Ectodermal cell (in vitro differentiated cells): Measurements from ENCODE around the gene SMARCD2.

Experiments used
- H3K27ac ChIP-seq: 2 replicates; pipeline ENCODE4 v1.7.0; 2013; ENCODE audit warnings: mild to moderate bottlenecking, low read depth, low read length; ENCODE audit not compliant: insufficient read depth, poor library complexity, severe bottlenecking
- H3K27me3 ChIP-seq: 2 replicates; pipeline ENCODE4 v1.7.0; 2013; ENCODE audit warnings: mild to moderate bottlenecking, low read length; ENCODE audit not compliant: insufficient read depth, control insufficient read depth, poor library complexity, severe bottlenecking
- H3K36me3 ChIP-seq: one replicate; pipeline ENCODE4 v1.7.0; 2013; ENCODE audit warnings: low read length; ENCODE audit not compliant: control insufficient read depth, insufficient read depth
- H3K4me1 ChIP-seq: one replicate; pipeline ENCODE4 v1.7.0; 2013; ENCODE audit warnings: low read length; ENCODE audit not compliant: control insufficient read depth, insufficient read depth
- H3K4me3 ChIP-seq: 2 replicates; pipeline ENCODE4 v1.7.0; 2013; ENCODE audit warnings: low read depth, low read length, control low read depth; ENCODE audit not compliant: insufficient read depth
- H3K9me3 ChIP-seq: 2 replicates; pipeline ENCODE4 v1.7.0; 2013; ENCODE audit warnings: mild to moderate bottlenecking, low read length, moderate library complexity; ENCODE audit not compliant: control insufficient read depth
- WGBS, 2 experiments: methylation state at CpG; one replicate each; pipeline ENCODE4 v1.1.7; 2013; ENCODE audit warnings: missing lambda C conversion rate in 2 of 2; 5-methylcytosine and 5-hydroxymethylcytosine counted together

SMARCD2 gene

DNA sequence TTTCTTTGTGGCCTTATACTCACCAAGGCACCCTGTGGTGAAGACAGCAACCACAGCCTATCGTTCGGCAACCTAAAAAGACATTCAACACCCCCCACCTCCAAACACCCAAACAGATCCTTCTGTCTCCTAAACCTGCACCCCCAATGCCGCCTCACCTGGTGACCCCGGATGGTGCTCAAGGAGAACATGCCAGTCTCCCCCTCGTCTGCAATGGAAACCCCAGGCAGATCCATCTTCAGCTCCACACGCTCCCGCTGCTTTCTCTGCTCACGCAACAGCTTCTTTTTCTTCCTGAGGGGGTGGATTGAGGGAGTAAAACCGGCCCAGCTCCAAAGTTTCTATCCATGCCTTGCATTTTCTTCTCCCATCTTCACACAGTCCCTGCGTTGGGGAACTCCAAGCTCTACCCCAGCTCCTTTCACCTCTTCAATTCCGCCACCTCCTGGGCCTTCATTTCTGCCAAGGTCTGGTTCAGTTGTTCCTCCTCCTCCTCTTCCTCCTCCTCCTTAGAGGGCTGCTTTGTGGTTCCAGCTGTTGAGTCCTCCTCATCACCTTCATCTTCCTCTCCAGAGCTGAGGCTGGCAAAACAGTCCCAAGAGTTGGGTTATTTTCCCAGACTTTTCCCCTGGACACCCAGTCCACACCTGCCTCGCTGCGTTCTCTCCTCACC, 18.7 kb downstream of the SMARCD2 start:
- Histone ChIP-seq H3K27me3 (no peaks in the 10 kb centered on the region), H3K36me3 (peaks cover 59% of the 10 kb centered on the region), H3K9me3 (no peaks in the 10 kb centered on the region), H3K27ac (no peak overlapping the region), H3K4me3 (no peak overlapping the region), H3K4me1 (peaks cover 13% of the 10 kb centered on the region)
- WGBS, 2 experiments: 93 to 97% methylated on average over 13 of the region's 13 CpGs

DNA sequence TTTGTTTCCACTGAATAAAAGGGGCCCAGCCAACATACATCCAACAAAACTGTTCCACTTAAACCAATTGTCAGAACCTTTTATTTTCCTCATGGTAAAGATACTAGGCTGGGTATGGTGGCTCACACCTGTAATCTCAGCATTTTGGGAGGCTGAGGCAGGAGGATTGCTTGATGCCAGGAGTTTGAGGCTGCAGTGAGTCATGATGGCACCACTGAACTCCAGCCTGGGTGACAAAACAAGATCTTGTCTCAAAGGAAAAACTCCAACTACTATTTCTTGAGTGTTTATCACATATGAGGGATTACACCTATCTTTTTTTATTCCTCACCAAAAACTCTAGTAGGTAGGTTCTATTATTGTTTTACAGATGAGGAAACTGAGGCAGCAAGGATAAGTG, 19.9 kb downstream of the SMARCD2 start:
- no peaks in the 10 kb centered on the region for H3K27me3 ChIP-seq
- H3K36me3 ChIP-seq: peaks cover 72% of the 10 kb centered on the region
- peaks cover 6% of the 10 kb centered on the region for H3K4me1 ChIP-seq
- H3K9me3 ChIP-seq: no peaks in the 10 kb centered on the region
- no peak overlapping the region for H3K4me3 ChIP-seq
- H3K27ac ChIP-seq: no peak overlapping the region

DNA sequence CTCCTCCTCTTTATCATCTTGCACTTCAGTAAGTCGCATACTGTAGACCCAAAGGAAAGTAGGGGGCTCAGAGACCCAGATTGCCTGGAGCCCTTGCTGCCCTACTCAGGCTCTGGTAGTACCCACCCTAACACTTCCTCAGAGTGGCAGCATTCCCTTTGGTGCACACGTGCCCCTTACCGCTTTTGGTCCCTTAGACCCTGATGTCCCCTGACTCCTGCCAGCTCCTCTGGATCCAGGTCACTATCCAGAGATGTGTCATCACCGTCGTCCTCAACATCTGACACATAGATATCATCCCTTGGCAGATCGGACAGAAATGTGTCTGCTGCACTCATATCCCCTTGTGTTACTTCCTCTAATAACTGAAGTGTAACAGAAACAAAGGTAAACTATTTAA, 20.7 kb downstream of the SMARCD2 start:
- H3K4me1 ChIP-seq: peaks cover 6% of the 10 kb centered on the region
- no peaks in the 10 kb centered on the region for H3K9me3 ChIP-seq
- H3K4me3 ChIP-seq: no peak overlapping the region
- no peaks in the 10 kb centered on the region for H3K27me3 ChIP-seq
- WGBS, 2 experiments: 94% methylated on average over 6 of the region's 6 CpGs
- H3K36me3 ChIP-seq: peaks cover 79% of the 10 kb centered on the region
- no peak overlapping the region for H3K27ac ChIP-seq

DNA sequence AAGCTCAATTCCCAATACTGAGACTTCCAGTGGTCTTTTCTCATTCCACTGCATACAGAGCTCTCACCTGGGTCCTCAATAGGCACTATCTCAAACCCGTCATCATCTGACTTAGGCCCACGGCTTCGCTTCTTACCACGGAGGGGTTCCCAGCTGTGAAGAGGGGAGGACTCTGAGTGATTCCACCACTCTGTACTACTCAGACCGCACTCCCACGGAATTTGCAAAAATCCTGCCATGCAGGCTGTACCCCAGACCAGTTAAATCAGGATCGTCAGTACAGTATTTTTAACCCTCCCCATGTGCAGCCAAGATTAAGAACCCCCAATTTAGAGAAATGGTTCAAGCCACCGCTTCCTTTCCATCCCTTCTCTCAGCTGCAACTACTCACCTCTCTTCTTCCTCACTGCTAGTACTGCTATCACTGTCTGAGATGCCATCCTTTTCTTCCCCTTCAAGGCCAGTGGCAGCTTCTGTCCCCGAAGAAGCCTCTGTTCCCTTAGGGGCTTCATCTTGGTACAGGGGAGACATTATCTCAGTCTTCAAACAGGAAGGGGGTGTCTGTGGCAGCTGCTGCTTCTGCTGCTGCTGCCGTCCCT, 21.4 kb downstream of the SMARCD2 start:
- H3K36me3 ChIP-seq: peaks cover 86% of the 10 kb centered on the region
- peaks cover 4% of the 10 kb centered on the region for H3K4me1 ChIP-seq
- no peak overlapping the region for H3K4me3 ChIP-seq
- H3K9me3 ChIP-seq: no peaks in the 10 kb centered on the region
- WGBS, 2 experiments: 92 to 95% methylated on average over 10 of the region's 10 CpGs
- no peaks in the 10 kb centered on the region for H3K27me3 ChIP-seq
- no peak overlapping the region for H3K27ac ChIP-seq

DNA sequence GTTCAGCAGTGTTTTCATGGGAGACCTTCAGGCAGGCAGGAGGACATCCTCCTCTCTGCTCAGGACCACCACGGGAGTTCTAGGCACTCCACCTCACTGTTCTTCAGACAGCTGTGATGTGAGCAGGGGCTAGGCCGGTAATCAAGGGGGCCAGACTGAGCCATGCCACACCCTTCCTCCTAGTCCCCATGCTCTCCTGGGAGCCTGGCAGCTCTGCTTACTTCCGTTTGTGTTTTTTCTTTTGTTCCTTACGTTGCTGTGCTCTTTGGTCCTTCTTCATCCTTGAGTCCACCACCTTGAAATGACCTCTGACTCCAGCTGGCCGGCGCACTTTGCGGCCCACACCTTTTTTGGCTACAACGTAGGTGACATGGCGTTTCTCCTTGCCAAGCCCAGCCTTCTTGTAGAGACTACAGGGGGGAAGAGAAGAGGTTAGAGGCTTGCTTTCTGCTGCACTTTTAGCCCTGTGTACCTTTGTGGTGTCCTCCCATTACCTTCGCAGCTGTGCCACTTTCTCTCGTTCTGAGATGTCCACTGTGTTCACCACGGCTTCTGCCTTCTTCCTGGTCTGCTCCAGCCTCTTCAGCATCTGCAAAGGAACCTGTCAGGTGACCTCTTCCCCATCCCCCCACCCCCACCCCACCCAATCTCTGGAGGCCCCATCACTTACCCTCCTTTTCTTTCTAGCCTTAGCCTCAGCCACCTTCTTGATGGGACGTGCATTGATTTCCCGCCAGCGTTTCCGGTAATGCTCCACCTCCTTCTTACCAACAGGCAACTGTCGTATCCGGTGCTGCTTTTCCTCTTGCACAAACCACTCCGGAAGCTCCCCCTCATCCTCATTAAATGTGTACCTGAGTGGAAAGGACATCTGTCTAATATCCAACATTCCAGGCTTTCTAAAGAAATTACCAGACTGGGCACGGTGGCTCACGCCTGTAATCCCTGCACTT, 22.6 kb downstream of the SMARCD2 start:
- Histone ChIP-seq H3K36me3 (peaks cover 87% of the 10 kb centered on the region), H3K27me3 (no peaks in the 10 kb centered on the region), H3K4me3 (no peak overlapping the region), H3K4me1 (no peaks in the 10 kb centered on the region), H3K9me3 (no peaks in the 10 kb centered on the region), H3K27ac (no peak overlapping the region)
- WGBS, 2 experiments: 92 to 93% methylated on average over 21 of the region's 21 CpGs

DNA sequence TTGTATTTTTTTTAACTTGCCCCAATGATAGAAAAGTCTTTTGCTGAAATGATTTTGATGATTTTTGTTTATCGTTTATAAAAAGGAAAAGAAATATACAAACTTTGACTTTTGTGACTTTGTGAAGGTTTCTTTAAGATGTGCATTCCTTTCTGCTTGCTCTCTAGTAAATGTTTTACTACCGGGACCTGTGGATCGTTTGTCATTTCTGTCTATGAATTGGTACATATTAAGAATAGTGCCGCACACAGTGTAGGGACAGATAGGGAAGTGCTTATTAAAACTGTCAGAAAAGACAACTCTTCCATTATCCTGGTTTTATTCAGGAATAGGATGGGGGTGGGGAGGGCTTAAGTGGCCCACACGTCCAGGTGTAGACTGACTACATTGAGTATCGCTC, 23.4 kb downstream of the SMARCD2 start:
- H3K36me3 ChIP-seq: peaks cover 87% of the 10 kb centered on the region
- no peaks in the 10 kb centered on the region for H3K4me1 ChIP-seq
- H3K9me3 ChIP-seq: no peaks in the 10 kb centered on the region
- no peaks in the 10 kb centered on the region for H3K27me3 ChIP-seq
- no peak overlapping the region for H3K4me3 ChIP-seq
- WGBS, 2 experiments: 96 to 98% methylated on average over 6 of the region's 6 CpGs
- no peak overlapping the region for H3K27ac ChIP-seq

DNA sequence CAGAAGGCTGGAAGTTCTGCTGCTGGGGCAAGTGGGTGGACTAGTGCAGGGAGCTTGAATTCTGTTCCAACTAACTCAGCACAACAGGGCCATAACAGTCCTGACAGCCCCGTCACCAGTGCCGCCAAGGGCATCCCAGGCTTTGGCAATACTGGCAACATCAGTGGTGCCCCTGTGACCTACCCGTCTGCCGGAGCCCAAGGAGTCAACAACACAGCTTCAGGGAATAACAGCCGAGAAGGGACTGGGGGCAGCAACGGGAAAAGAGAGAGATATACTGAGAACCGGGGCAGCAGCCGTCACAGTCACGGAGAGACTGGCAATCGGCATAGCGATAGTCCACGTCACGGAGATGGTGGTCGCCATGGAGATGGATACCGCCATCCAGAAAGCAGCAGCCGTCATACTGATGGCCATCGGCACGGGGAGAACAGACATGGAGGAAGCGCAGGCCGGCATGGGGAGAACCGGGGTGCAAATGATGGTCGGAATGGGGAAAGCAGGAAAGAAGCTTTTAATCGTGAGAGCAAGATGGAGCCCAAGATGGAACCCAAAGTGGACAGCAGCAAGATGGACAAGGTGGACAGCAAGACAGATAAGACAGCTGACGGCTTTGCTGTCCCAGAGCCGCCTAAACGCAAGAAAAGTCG, 24.6 kb downstream of the SMARCD2 start:
- Histone ChIP-seq H3K27ac (no peak overlapping the region), H3K9me3 (no peaks in the 10 kb centered on the region), H3K27me3 (no peaks in the 10 kb centered on the region), H3K36me3 (peaks cover 85% of the 10 kb centered on the region), H3K4me3 (no peak overlapping the region), H3K4me1 (no peaks in the 10 kb centered on the region)
- 95 to 96% methylated on average over 27 of the region's 27 CpGs for WGBS, 2 experiments

DNA sequence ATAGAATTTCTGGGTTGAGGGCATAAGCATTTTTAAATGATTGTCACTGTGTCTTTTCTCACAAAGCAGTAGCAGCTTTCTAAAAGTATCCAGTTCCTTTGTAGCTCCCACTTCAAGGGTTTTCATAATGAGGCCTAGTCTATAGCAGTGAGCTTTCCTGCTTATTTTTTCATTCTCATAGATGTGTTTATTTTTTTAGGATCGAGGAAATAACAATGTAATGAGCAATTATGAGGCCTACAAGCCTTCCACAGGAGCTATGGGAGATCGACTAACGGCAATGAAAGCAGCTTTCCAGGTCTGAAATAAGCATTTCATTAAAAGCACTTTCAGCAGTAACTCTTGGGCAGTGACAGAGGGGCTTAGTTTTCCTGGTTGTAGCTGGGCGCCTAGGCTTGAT, 25.8 kb downstream of the SMARCD2 start:
- peaks cover 92% of the 10 kb centered on the region for H3K36me3 ChIP-seq

DNA sequence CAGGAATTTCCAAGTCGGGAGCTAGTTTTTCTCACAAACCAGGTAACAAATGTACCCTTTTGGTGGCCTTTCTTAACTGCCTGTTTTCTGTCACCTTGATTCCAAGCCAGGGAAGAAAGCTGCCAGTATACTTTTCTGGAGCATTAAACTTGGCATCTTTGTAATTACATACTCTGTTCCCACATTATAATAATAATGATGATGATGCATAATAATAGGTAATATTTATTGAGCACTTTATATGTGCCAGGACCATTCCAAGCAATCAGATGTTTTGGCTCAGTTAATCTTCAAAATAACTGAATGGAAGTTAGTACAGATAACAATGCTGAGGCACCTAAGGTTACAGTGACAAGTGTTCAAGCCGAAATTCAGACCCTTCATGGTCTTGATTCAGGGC, 26.4 kb downstream of the SMARCD2 start:
- Histone ChIP-seq H3K4me1 (no peaks in the 10 kb centered on the region), H3K36me3 (peaks cover 93% of the 10 kb centered on the region)
- WGBS, 2 experiments: 94 to 95% methylated on average over 2 of the region's 2 CpGs

More for the DNA sequence above, 25.8 kb downstream of the SMARCD2 start:
- no peaks in the 10 kb centered on the region for H3K9me3 ChIP-seq
- no peak overlapping the region for H3K4me3 ChIP-seq
- no peaks in the 10 kb centered on the region for H3K4me1 ChIP-seq
- H3K27ac ChIP-seq: no peak overlapping the region
- WGBS, 2 experiments: 95 to 97% methylated on average over 4 of the region's 4 CpGs
- no peaks in the 10 kb centered on the region for H3K27me3 ChIP-seq

DNA sequence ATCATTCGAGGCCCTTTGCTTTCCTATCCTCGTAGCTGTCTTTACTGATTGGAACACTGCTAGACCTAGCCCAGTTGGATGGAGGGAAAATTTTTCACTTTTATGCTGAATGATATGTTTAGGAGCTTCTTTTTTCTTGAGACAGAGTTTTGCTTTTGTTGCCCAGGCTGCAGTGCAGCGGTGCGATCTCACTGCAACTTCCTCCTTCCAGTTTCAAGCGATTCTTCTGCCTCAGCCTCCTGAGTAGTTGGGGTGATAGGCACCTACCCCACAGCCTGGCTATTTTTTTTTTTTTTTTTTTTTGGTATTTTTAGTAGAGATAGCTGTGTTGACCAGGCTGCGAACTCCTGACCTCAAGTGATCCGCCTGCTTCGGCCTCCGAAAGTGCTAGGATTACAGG, 32.5 kb downstream of the SMARCD2 start:
- no peak overlapping the region for H3K27ac ChIP-seq
- 95 to 97% methylated on average over 9 of the region's 9 CpGs for WGBS, 2 experiments
- peaks cover 77% of the 10 kb centered on the region for H3K36me3 ChIP-seq
- no peaks in the 10 kb centered on the region for H3K27me3 ChIP-seq
- no peak overlapping the region for H3K4me3 ChIP-seq
- no peaks in the 10 kb centered on the region for H3K4me1 ChIP-seq
- H3K9me3 ChIP-seq: no peaks in the 10 kb centered on the region

More for the DNA sequence above, 26.4 kb downstream of the SMARCD2 start:
- no peak overlapping the region for H3K27ac ChIP-seq
- no peak overlapping the region for H3K4me3 ChIP-seq
- no peaks in the 10 kb centered on the region for H3K9me3 ChIP-seq
- H3K27me3 ChIP-seq: no peaks in the 10 kb centered on the region
